Limb (tissue), 2 donors: ENCODE data around the gene NBPF1.
A peak's percentile ranks its signal among the peaks of the same experiment; 100 is the strongest.
"Not testable (repeated sequence)": the region's sequence is repeated elsewhere in the genome, so short reads cannot be mapped to it uniquely, and the experiment has no call there.

ENCODE experiments used
- DNase-seq, 2 donors: peaks; one replicate each; pipeline ENCODE4 v3.0.0-alpha.2; 2016; ENCODE audit errors: extremely low spot score in 2 of 2

NBPF1 gene

DNA sequence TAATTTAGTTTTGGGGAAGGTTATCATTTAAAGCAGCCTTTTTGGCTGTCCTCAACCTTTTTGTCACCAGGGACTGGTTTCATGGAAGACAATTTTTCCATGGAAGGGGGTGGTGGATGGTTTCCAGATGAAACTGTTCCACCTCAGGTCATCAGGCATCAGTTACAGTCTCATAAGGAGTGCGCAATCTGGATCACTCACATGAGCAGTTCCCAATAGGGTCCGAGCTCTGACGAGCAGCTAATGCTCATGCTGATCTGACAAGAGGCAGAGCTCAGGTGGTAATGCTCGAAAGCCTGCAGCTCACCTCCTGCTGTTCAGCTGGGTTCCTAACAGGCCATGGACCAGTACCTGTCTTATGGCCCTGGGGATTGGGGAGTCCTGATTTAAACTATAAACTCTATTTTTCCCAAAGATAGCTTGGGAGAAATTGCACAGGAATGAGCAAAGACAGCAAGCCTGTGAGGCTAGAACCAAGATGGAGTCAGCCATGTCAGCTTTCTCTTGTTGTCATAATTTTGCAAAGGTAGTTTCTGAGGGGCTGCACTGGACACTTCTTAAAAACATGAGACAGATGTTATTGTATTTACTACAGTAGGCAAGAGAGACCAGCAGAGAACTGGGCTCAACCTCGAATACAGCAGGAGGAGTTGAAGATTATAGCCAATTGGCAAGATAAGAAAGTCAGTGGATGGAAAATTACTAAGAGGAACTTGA, 96.5 kb downstream of the NBPF1 start:
- DNase-seq, result not testable (repeated sequence)

DNA sequence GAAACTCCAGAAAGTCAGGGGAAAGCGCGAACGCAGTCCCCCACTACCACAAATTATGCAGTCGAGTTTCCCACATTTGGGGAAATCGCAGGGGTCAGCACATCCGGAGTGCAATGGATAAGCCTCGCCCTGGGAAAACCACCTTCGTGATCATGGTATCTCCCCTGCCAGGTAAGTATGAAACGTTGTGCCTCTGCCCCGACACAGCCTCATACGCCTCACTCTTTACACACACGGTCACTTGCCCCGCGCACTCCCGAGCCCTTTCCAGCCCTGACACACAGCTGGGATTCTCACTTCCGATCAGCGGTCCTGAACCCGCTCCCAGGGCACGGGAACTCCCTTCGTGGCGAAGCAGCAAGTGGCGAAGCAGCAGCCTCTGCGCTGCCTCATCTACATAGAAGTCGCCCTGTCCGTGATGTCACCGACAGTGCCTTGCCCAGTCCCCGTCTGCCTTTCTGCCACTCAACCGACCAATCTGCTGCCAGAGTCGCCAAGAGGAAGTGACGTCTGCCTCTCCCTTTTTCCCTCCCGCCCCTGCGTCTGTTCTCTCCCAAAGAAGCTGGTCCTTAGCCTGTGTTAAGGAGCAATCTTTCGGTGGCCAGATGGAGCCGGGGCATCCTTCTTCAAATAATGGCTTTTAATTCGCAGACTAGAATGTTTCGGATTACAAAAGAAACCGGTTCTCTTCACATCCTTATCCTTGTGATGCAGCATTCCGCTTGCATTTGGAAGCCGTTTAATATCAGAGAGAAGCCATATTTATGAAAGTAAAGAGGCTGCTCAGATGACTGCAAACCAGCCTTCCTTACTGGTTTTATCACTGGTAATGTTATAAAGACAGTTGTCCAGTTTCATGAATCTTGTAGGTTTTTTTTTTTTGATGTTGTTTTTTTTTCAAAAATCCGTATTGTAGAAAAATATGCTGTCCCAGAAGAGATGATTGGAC, 99.0 kb downstream of the NBPF1 start, which contains the start of gene RNU1-1:
Gene RNU1-1 (minus strand): TSS at position 179 of the 949 bp plus-strand sequence.
- DNase-seq, result peak; percentile 60 to 85

DNA sequence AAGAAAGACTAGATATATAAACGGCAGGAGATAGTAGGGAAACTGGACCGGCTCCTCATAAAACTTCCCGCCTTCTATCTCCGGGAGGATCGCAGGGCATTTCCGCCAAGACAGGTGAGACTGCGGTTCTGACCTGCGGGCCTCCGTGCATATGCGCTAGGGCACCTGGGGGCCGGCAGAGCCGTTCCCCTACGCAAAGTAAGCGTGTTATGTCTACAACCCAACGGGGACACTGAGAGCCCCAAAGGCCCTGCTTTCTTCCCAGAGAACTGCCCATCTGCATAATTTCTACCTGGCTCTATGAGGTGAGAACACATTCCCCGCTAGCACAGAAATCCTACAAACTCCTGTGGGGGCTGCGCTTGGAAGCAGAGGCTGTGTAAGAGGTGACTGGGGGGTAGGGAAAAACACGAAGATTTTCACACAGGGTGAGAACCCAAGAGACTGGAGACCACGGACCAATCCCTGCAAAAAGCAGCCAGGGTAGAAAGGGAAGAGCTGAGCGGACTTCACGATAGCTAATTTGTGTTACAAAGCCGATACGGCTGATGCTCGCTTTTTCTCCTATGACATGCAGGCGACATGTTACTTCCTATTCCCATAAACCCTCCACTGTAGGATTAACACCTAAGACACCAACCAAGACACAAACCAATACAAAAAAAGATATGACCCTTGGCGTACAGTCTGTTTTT, 99.8 kb downstream of the NBPF1 start:
- DNase-seq, result peak in 1 of 2 donors; percentile 82

DNA sequence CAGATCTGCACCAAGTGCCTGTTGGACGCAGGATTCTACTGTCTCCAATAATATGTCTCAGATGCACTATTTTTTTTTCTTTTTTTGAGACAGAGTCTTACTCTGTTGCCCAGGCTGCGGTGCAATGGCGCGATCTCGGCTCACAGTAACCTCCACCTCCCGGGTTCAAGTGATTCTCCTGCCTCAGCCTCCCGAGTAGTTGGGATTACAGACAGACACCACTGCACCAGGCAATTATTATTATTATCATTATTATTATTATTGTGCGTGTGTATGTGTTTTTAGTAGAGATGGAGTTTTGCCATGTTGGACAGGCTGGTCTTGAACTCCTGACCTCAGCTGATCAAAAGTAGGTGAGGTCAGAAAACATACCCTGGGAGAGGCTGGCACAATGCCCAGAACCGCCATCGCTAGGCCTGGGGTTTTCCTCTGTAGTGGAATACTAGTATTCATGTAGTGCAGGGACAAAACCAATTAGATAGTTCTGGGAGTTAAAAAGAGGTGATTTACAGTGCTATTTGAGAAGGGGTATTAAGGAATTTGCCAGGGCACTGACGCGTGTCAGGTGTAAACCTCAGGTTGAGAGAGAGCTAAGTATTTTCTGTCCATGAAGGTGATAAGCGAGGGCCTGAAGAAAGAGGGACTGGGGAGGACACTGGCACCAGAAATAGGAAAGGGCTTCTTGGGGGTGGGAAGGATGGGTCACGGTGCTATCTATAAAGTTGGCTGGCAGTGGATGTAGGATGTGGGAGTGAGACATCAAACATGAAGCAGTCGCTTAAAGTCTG, 100.5 kb downstream of the NBPF1 start:
- DNase-seq, result not testable (repeated sequence)
